HepG2 (cell line): ENCODE data around the gene OPRL1. TPM values are rescaled to one million over a fixed set of nuclear protein-coding genes. Genes with fewer than 3 reads are reported as not detected.

ENCODE experiments used
- BRD4 ChIP-seq: sonication (generic); formaldehyde crosslinking; IDR thresholded peaks from 2 replicates; pipeline ENCODE4 v1.4.0; 2020; ENCODE audit warnings: missing genetic modification reagents
- KDM2A ChIP-seq: sonication (generic); formaldehyde crosslinking; IDR thresholded peaks from 2 replicates; pipeline ENCODE4 v1.4.0; 2020; ENCODE audit warnings: low read depth, missing genetic modification reagents, borderline replicate concordance
- MXD4 ChIP-seq: IDR thresholded peaks from 2 replicates; pipeline ENCODE4 v1.6.1; 2016; ENCODE audit warnings: mild to moderate bottlenecking, missing biosample characterization, missing genetic modification reagents
- MZF1 ChIP-seq: sonication (generic); formaldehyde crosslinking; IDR thresholded peaks from 2 replicates; pipeline ENCODE4 v1.8.1; 2023; ENCODE audit warnings: mild to moderate bottlenecking, missing genetic modification reagents, borderline replicate concordance
- SMAD9 ChIP-seq: sonication (generic); formaldehyde crosslinking; IDR thresholded peaks from 2 replicates; pipeline ENCODE4 v1.5.1; 2020; ENCODE audit warnings: mild to moderate bottlenecking, missing genetic modification reagents
- TAF15 ChIP-seq: fragments of 200-400 bp; formaldehyde crosslinking; IDR thresholded peaks from one replicate; pipeline ENCODE4 v1.6.1; 2018; ENCODE audit warnings: mild to moderate bottlenecking, low read depth, low read length; ENCODE audit not compliant: poor library complexity, severe bottlenecking
- ZFP1 ChIP-seq: IDR thresholded peaks from 2 replicates; pipeline ENCODE4 v1.6.1; 2016
- ZNF12 ChIP-seq: sonication (generic); formaldehyde crosslinking; IDR thresholded peaks from 2 replicates; pipeline ENCODE4 v1.5.0; 2020; ENCODE audit warnings: missing genetic modification reagents
- ZNF143 ChIP-seq: sonication (generic); formaldehyde crosslinking; IDR thresholded peaks from 2 replicates; pipeline ENCODE4 v1.4.0; 2020; ENCODE audit warnings: missing genetic modification reagents
- ZNF232 ChIP-seq: sonication (generic); formaldehyde crosslinking; IDR thresholded peaks from 2 replicates; pipeline ENCODE4 v1.4.0; 2020; ENCODE audit warnings: missing genetic modification reagents, borderline replicate concordance
- ZNF550 ChIP-seq: sonication (generic); formaldehyde crosslinking; IDR thresholded peaks from 2 replicates; pipeline ENCODE4 v1.4.0; 2020; ENCODE audit warnings: mild to moderate bottlenecking, missing genetic modification reagents, borderline replicate concordance
- ZSCAN25 ChIP-seq: sonication (generic); formaldehyde crosslinking; IDR thresholded peaks from 2 replicates; pipeline ENCODE4 v1.8.0; 2022; ENCODE audit warnings: mild to moderate bottlenecking, missing genetic modification reagents
- polyA plus RNA-seq, 8 experiments: library from polyadenylated mRNA; depleted of rRNA in 3 of 8; stranded (reverse) in 7 of 8; unstranded in 1 of 8; fragments of >200 nt; fragmentation: Illumina TruSeq in 4 of 8; extraction: Trizol in 4 of 8; gene quantifications; 2 replicates each; pipeline versions ENCODE4 v1.2.1 to v1.2.3, GENCODE V29; 2011 to 2016; ENCODE audit warnings: low read depth in 4 of 8, missing spikeins in 1 of 8, mixed read lengths in 1 of 8; ENCODE audit not compliant: insufficient read depth in 1 of 8
- total RNA-seq, 5 experiments: library from RNA; depleted of rRNA; stranded (reverse); fragments of >200 nt; fragmentation: Illumina TruSeq; extraction: Trizol; gene quantifications; 2 replicates each; pipeline ENCODE4 v1.2.3, GENCODE V29; 2016; ENCODE audit warnings: low read depth in 1 of 5
- TF ChIP-seq, protein P1 (sequence below): sonication (generic); formaldehyde crosslinking; IDR thresholded peaks from 2 replicates; pipeline ENCODE4 v1.8.0; 2022; ENCODE audit warnings: mild to moderate bottlenecking, missing genetic modification reagents, moderate library complexity
- TF ChIP-seq, protein P2 (sequence below): sonication (generic); formaldehyde crosslinking; IDR thresholded peaks from 2 replicates; pipeline ENCODE4 v1.4.0; 2020; ENCODE audit warnings: missing genetic modification reagents, mild to moderate bottlenecking, borderline replicate concordance
- TF ChIP-seq, protein P3 (sequence below): sonication (generic); formaldehyde crosslinking; IDR thresholded peaks from 2 replicates; pipeline ENCODE4 v1.5.1; 2020; ENCODE audit warnings: mild to moderate bottlenecking, missing genetic modification reagents, moderate library complexity
- TF ChIP-seq, protein P4 (sequence below): sonication (generic); formaldehyde crosslinking; IDR thresholded peaks from 2 replicates; pipeline ENCODE4 v1.4.0; 2020; ENCODE audit warnings: mild to moderate bottlenecking, missing genetic modification reagents, borderline replicate concordance
- TF ChIP-seq, protein P5 (sequence below): IDR thresholded peaks from 2 replicates; pipeline ENCODE4 v1.6.1; 2016; ENCODE audit warnings: low read depth, borderline replicate concordance

OPRL1 gene
- total and polyA plus RNA-seq, 2 of the 13 experiments (the other 11 are each of a cell fraction or from before 2014, with no cell fraction given): 0.35 to 0.71 TPM

DNA sequence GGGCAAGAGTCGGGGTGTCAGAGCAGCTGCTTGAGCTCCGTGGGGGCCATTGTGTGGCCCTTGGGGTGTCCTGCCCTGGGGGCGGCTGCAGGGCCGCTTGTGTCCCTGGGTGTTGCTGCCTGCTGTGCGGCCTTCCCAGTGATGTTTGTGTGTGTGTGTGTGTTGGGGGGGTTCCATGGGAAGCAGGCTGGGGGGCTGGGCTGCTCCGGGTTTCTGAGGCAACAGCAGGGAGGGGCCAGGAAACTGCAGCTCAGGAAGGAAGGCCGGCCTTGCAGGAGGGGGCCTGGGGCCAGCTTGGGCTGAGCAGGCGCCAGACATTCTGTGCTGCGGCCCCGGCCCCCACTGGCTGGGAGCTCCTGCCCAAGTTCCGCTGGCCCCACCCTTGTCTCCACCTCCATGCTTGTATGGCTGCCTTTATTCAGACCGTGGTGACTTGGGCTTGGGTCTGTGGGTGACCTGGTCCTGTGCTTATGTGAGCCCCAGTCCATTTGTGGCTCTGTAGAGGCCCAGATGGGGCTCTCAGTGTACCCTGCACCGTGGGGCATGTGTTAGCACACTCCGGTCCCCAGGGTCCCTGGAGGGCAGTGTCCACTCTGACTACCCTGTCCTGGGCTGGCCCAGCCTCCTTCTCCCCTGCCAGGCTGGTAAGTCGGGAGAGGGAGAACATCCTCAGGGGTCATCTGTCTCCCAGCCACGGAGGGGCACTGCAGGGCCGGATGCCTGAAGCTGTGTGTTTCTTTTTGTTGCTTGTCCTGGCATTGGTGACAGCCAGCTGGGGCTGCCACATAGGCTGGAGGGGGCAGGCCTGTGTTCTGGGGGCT lies 25.8 kb upstream of the OPRL1 start (continued):
- TF ChIP-seq, protein P1, sequence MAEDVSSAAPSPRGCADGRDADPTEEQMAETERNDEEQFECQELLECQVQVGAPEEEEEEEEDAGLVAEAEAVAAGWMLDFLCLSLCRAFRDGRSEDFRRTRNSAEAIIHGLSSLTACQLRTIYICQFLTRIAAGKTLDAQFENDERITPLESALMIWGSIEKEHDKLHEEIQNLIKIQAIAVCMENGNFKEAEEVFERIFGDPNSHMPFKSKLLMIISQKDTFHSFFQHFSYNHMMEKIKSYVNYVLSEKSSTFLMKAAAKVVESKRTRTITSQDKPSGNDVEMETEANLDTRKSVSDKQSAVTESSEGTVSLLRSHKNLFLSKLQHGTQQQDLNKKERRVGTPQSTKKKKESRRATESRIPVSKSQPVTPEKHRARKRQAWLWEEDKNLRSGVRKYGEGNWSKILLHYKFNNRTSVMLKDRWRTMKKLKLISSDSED (CRISPR knock-in tag): no peak
- TF ChIP-seq ZFP1 (CRISPR knock-in tag) (peak; percentile 62; the same call in 1 of the 2 replicates), ZNF550 (CRISPR knock-in tag) (no peak), MZF1 (CRISPR knock-in tag) (no peak; the same call in 1 of the 2 replicates), SMAD9 (CRISPR knock-in tag) (0 out of 2 replicates have a peak, but pooled peaks have one; percentile 49), ZNF143 (CRISPR knock-in tag) (peak; percentile 57), TAF15 (no peak), KDM2A (peak; percentile 78), ZNF232 (CRISPR knock-in tag) (peak; percentile 88; the same call in 1 of the 2 replicates), ZNF12 (CRISPR knock-in tag) (peak; percentile 13; the same call in 1 of the 2 replicates), ZSCAN25 (CRISPR knock-in tag) (peak; percentile 82; the same call in 1 of the 2 replicates), BRD4 (no peak; the same call in 1 of the 2 replicates), MXD4 (CRISPR knock-in tag) (peak; percentile 65; the same call in 1 of the 2 replicates)
- TF ChIP-seq, protein P2, sequence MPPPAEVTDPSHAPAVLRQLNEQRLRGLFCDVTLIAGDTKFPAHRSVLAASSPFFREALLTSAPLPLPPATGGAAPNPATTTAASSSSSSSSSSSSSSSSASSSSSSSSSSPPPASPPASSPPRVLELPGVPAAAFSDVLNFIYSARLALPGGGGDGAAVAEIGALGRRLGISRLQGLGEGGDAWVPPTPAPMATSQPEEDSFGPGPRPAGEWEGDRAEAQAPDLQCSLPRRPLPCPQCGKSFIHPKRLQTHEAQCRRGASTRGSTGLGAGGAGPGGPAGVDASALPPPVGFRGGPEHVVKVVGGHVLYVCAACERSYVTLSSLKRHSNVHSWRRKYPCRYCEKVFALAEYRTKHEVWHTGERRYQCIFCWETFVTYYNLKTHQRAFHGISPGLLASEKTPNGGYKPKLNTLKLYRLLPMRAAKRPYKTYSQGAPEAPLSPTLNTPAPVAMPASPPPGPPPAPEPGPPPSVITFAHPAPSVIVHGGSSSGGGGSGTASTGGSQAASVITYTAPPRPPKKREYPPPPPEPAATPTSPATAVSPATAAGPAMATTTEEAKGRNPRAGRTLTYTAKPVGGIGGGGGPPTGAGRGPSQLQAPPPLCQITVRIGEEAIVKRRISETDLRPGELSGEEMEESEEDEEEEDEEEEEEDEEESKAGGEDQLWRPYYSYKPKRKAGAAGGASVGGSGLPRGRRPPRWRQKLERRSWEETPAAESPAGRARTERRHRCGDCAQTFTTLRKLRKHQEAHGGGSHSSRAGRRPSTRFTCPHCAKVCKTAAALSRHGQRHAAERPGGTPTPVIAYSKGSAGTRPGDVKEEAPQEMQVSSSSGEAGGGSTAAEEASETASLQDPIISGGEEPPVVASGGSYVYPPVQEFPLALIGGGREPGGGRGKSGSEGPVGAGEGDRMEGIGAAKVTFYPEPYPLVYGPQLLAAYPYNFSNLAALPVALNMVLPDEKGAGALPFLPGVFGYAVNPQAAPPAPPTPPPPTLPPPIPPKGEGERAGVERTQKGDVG (CRISPR knock-in tag): no peak
- TF ChIP-seq, protein P3, sequence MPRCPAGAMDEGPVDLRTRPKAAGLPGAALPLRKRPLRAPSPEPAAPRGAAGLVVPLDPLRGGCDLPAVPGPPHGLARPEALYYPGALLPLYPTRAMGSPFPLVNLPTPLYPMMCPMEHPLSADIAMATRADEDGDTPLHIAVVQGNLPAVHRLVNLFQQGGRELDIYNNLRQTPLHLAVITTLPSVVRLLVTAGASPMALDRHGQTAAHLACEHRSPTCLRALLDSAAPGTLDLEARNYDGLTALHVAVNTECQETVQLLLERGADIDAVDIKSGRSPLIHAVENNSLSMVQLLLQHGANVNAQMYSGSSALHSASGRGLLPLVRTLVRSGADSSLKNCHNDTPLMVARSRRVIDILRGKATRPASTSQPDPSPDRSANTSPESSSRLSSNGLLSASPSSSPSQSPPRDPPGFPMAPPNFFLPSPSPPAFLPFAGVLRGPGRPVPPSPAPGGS (CRISPR knock-in tag): peak; percentile 78
- TF ChIP-seq, protein P4, sequence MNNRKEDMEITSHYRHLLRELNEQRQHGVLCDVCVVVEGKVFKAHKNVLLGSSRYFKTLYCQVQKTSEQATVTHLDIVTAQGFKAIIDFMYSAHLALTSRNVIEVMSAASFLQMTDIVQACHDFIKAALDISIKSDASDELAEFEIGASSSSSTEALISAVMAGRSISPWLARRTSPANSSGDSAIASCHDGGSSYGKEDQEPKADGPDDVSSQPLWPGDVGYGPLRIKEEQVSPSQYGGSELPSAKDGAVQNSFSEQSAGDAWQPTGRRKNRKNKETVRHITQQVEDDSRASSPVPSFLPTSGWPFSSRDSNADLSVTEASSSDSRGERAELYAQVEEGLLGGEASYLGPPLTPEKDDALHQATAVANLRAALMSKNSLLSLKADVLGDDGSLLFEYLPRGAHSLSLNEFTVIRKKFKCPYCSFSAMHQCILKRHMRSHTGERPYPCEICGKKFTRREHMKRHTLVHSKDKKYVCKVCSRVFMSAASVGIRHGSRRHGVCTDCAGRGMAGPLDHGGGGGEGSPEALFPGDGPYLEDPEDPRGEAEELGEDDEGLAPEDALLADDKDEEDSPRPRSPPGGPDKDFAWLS (CRISPR knock-in tag): 0 out of 2 replicates have a peak, but pooled peaks have one; percentile 43
- TF ChIP-seq, protein P5, sequence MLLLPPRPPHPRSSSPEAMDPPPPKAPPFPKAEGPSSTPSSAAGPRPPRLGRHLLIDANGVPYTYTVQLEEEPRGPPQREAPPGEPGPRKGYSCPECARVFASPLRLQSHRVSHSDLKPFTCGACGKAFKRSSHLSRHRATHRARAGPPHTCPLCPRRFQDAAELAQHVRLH (CRISPR knock-in tag): peak; percentile 98; the same call in 1 of the 2 replicates
